Posterior vena cava (tissue), 2 donors: Measurements from ENCODE around the gene TRIM52. TPM values are rescaled to one million over a fixed set of nuclear protein-coding genes. Genes with fewer than 3 reads are reported as not detected.
A peak's percentile ranks its signal among the peaks of the same experiment; 100 is the strongest.
"Not testable (repeated sequence)": the region's sequence is repeated elsewhere in the genome, so short reads cannot be mapped to it uniquely, and the experiment has no call there.

Source experiments
- DNase-seq: peaks from one replicate; pipeline ENCODE4 v3.0.0-alpha.2; 2020; ENCODE audit warnings: low spot score
- intact Hi-C, 2 donors: fragments of 100-400 bp; cut with DNase I; formaldehyde crosslinking; loops; one replicate each; pipeline versions ENCODE4 v1.14.1 to v1.14.2; 2022 to 2023
- total RNA-seq, 2 donors: library from RNA; stranded (reverse); fragmentation: NEBNext Ultra II Directional; extraction: Animal tissue kit (Norgen Biotek cat#: 25700); gene quantifications; one replicate each; pipeline ENCODE4 v1.2.1, GENCODE V29; 2021
- donor health status: DM: yes; HTN: yes; CAD: no.
- donor health status: DM: yes; HTN: yes; CAD: no.

Gene TRIM52
- total RNA-seq, 2 donors from 2014 or later: 9.5 to 12.1 TPM

DNA sequence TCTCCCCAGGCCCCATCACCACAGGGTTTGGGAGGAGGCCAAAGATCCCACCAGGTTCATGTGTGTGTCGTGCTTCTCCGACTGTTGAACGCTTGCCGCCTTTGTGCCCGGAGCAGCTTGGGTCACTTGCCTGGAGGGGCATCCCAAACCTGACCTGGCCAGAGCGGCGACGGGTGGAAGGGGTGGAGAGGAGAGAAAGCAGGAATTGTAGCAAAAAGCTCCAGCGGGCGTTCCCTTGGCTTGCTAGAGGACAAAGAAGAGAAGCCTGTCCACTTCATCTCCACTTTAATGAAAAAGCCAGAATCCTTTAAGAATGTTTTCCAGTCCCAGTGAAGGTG lies 40.8 kb downstream of the TRIM52 start:
- peak; percentile 71 for DNase-seq
- intact Hi-C loops: no loop called here

- DNase-seq: peak; percentile 70
- intact Hi-C loops: no loop called here
These were observed 41.4 kb downstream of the TRIM52 start for GRCh38 chr5:181219262-181220177.

- no peak for DNase-seq
- intact Hi-C loops: no loop called here
These were observed 42.2 kb downstream of the TRIM52 start for GRCh38 chr5:181218795-181219124.

- peak; percentile 48 for DNase-seq
These were observed 43.2 kb downstream of the TRIM52 start for GRCh38 chr5:181217803-181218062.

GRCh38 chr5:181217111-181217802 lies 43.7 kb downstream of the TRIM52 start:
- peak; percentile 86 for DNase-seq
- intact Hi-C loops: no loop called here

More at GRCh38 chr5:181217803-181218062, 43.2 kb downstream of the TRIM52 start:
- intact Hi-C loops: no loop called here

DNA sequence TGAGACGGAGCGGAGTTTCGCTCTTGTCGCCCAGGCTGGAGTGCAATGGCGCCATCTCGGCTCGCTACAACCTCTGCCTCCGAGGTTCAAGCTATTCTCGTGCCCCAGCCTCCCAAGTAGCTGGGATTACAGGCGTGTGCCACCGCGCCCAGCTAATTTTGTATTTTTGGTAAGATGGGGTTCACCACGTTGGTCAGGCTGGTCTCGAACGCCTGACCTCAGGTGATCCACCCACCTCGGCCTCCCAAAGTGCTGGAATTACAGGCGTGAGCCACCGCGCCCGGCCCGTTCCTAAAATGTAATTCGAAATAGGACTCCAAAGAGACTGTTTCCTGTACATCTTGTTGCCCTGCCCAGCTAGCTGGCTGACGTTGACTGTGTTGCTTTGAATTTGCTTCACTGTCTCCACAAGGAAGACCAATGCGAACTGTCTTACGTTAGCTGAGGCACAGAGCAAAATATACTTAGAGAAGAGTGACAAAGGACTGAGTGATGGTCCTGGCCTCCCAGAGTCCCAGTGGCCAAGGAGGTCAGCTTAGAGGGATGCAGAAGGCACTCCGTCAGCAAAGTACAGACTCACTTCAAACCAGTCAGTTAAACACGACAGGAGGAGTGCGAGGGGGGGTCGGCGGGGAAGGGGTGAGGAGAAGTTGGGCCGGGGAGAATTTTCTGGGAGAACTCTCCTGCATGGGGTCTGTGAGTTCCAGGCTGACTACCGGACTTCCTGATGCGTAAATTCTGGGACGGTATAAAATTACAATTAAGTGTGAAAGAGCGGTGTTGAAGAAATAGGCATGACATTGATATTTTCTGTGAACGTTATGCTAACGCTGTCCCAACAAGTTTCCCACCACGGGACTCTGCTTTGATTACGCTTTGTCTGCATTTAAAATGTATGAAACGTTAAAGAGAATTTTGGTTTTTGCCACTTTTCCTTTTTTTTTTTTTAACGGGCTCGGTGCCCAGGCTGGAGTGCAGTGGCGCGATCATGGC lies 44.6 kb downstream of the TRIM52 start:
- DNase-seq: peak; percentile 72
- intact Hi-C loops: no loop called here

- intact Hi-C loops: not testable (repeated sequence)
- DNase-seq: peak; percentile 30
These were observed 46.7 kb downstream of the TRIM52 start for GRCh38 chr5:181214249-181214648.

DNA sequence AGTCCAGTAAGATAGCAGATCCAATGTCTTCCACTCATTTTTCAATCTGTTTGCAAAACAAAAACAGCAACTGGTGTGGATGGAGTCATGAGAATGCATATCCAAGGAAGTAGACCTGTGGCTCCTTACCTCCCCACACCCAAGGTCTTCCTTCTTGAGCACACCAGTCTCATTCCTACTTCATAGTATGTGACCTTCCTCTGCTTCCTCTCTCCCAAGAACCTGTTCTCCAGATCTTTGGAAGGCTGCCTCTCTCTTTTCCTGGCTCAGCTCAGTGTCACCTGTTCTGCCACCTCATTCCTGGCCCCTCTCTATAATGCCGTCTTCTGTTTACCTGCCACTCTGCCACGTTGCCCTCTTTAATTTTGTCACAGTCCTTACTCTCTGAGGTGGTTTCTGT lies 48.0 kb downstream of the TRIM52 start:
- intact Hi-C loops: no loop called here
- DNase-seq: peak; percentile 1

DNA sequence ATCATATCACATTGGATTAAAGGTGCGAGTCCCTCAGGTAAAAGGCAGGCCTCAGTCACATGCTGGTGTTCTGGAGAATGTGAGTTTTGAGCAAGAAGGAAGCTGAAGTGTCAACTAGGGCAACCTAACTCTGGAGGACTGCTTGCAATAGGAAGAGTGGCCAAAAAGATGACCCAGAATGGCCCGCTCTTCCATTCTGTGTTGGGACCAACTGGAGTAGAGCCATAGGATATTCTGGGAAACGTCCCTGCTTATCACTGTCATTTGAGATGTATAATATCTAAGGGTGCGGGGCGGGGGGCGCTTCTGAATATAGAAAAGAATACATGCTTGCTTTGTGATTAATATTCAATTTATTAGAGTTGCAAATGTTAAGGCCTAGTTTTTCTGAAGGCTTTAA lies 48.9 kb downstream of the TRIM52 start:
- intact Hi-C loops: no loop called here
- peak; percentile 5 for DNase-seq

- intact Hi-C loops: no loop called here
- peak; percentile 15 for DNase-seq
These were observed 49.7 kb downstream of the TRIM52 start for GRCh38 chr5:181211208-181211607.

- intact Hi-C loops: not testable (repeated sequence)
- peak; percentile 54 for DNase-seq
These were observed 50.2 kb downstream of the TRIM52 start for GRCh38 chr5:181210698-181211097.

DNA sequence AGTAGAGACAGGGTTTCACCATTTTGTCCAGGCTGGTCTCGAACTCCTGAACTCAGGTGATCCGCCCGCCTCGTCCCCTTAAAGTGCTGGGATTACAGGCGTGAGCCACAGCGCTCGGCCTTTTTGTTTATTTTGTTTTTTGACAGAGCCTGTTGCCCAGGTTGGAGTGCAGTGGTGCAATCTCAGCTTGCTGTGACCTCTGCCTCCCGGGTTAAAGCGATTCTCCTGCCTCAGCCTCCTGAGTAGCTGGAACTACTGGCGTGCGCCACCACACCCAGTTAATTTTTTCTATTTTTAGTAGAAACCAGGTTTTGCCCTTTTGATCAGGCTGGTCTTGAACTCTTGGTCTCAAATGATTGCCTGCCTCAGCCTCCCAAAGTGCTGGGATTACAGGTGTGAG lies 50.8 kb downstream of the TRIM52 start:
- intact Hi-C loops, DNase-seq: not testable (repeated sequence)

DNA sequence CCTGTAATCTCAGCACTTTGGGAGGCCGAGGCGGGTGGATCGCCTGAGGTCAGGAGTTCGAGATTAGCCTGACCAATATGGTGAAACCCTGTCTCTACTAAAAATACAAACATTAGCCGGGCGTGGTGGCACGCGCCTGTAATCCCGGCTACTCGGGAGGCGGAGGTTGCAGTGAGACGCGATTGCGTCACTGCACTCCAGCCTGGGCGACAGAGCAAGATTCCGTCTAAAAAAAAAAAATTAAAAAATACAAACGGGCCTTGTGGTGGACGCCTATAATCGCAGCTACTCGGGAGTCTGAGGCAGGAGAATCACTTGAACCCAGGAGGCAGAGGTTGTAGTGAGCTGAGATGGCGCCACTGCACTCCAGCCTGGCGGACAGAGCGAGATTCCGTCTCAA lies 51.9 kb downstream of the TRIM52 start:
- intact Hi-C loops: not testable (repeated sequence)

DNA sequence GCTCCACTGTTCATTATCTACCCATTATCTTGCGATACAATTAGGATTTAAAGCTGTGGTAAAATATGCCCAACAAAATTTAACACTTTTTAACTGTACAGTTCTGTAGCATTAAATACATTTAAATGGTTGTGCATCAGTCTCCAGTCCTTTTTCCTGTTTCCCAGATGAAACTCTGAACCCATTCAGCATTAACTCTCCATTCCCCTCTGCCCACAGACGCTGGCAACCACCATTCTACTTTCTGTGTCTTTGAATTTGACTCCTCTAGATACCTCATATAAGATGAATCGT lies 53.0 kb downstream of the TRIM52 start:
- peak; percentile 5 for DNase-seq

More for the DNA sequence above, 51.9 kb downstream of the TRIM52 start:
- peak; percentile 36 for DNase-seq

GRCh38 chr5:181207214-181207959 lies 53.6 kb downstream of the TRIM52 start:
- peak; percentile 91 for DNase-seq
- intact Hi-C loops: loop anchor here in 1 of 2 donors (2.0 kb wide), 1 partner anchor 17 kb away; no protein-coding TSS in a partner anchor

More for the DNA sequence above, 53.0 kb downstream of the TRIM52 start:
- intact Hi-C loops: loop anchor here in 1 of 2 donors (2.0 kb wide), 1 partner anchor 17 kb away; no protein-coding TSS in a partner anchor

DNA sequence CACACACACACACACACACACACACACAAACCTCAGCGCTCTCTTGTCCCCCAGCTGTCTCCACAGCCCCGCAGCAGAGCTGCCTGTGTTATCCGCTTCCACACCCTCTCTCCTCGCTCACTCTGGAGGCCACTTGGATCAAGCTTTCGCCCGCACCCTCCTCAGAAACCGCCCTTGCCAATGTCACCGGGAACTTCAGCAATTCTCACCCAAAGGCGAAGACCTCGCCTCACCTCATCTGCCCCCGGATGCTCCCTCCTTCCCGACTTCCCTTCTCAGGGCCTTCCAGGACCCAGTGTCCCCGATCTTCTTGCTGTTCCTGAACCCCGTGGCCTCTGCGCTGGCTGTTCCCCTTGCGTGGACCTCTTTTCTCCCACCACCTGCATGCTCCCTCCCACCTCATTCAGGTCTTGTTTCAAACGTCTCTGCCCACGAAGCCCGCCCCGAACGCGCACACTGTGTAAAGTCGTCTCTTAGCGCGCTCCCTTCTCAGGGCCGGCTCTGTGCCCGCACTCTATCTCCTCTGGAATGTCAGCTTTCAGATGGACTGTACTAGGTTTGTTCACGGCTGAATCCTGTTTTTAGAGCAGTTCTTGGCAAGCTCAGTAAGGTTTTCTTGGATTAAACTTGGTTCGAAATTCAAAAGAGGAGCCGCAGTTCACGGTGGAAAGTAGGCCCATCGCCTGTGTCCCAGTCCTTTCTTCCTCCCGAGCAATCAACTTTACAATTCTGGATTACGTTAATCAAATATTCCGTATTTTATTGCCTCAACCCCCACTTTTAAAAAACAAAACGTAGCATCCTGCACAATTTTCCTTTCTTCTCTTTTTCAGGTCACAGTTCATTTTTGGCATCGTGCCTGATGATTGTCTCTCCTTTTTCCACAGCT lies 54.9 kb downstream of the TRIM52 start:
- intact Hi-C loops: loop anchor here in 1 of 2 donors (2.0 kb wide), 1 partner anchor 15 kb away; no protein-coding TSS in a partner anchor
- peak; percentile 79 for DNase-seq
